ENCODE measurements around the gene CDKL2.
"Not testable (repeated sequence)": the region's sequence is repeated elsewhere in the genome, so short reads cannot be mapped to it uniquely, and the experiment has no call there.

The CDKL2 gene

GRCh38 chr4:75630174-75630936 lies at the start of gene CDKL2:
Gene CDKL2, minus strand, starts transcription at chr4:75630528. Its CDS starts 4,540 bp downstream, at chr4:75625988.
- DNase-seq, result peak; percentile 92

DNA sequence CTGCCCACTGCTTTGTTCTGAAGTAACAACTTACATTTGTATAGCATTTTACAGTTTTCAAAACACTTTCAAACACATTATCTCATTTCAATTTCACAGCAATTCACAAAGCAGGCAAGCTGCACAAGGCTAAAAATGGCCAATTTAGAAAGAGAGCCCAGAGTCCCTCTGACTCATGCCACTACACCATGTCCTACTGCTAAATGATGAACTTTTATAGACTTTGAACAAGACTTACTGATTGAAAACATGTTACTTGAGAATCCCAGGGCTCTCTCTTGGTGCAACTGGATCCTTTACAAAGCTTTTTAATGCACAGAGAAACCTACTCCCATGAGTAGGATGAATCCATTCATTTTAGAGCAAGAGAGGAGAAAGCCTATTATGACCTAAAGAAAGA lies 48.6 kb upstream of the CDKL2 start:
- DNase-seq, result no peak

DNA sequence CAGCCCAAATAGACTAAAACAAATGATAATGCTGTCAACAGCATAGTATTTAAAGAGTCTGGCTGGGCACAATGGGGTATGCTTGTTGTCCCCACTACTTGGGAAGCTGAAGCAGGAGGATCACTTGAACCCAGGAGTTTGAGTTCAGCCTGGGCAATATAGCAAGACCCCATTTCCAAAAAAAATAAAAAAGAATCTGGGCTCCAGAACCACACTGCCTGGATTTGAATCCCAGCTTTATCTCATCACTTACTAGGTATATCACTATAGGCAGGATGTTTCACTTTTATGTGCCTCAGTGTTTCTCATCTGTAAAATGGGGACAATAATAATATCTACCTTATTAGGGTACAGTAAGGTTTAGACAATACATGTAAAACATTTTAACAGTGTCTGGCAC lies 48.1 kb upstream of the CDKL2 start:
- no peak for DNase-seq

- DNase-seq, result no peak
Observed at GRCh38 chr4:75675004-75675531, 44.7 kb upstream of the CDKL2 start.

GRCh38 chr4:75673959-75674328 lies 43.6 kb upstream of the CDKL2 start:
- no peak for DNase-seq

- peak; percentile 99 for DNase-seq
Observed at GRCh38 chr4:75673027-75673958, 43.0 kb upstream of the CDKL2 start, which contains the start of gene G3BP2. Gene G3BP2, minus strand, starts transcription at chr4:75673411. Its CDS starts 11,386 bp downstream, at chr4:75662025.

GRCh38 chr4:75672461-75673026 lies 42.2 kb upstream of the CDKL2 start:
- DNase-seq, result peak; percentile 86

GRCh38 chr4:75671802-75672421 lies 41.6 kb upstream of the CDKL2 start:
- no peak for DNase-seq

DNA sequence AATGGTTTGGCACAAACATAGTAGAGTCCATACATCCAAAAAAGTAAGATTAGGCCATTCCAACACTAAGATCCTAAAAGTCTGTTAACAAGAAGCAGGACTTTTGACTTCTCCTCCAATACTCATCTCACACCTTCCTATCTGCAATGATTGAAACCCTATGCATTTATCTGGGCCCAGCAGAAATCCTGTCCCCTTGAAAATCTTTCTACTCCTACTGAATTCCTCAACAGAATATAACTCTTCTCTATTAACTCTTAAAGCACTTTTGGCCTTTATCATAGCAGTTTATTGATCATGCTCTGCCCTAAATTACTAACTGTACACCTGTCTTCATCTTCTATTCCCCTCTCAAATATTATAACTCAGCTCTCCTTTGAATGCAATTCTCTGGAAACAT lies 38.3 kb upstream of the CDKL2 start:
- DNase-seq, result no peak

GRCh38 chr4:75667636-75668035 lies 37.3 kb upstream of the CDKL2 start:
- not testable (repeated sequence) for DNase-seq

GRCh38 chr4:75666299-75666698 lies 36.0 kb upstream of the CDKL2 start:
- DNase-seq, result no peak

DNA sequence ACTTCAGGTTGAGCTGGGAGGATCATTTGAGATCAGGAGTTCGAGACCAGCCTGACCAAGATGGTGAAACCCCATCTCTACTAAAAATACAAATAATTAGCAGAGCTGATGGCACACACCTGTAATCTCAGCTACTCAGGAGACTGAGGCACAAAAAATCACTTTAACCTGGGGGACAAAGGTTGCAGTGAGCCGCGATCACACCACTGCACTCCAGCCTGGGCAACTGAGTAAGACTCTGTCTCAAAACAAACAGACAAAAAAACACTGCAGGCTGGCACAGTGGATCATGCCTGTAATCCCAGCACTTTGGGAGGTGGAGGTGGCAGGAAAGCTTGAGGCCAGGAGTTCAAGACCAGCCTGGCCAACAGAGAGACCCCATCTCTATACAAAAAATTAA lies 34.3 kb upstream of the CDKL2 start:
- not testable (repeated sequence) for DNase-seq

- DNase-seq, result no peak
Observed at GRCh38 chr4:75662626-75663025, 32.3 kb upstream of the CDKL2 start.

GRCh38 chr4:75660491-75660890 lies 30.2 kb upstream of the CDKL2 start:
- no peak for DNase-seq

DNA sequence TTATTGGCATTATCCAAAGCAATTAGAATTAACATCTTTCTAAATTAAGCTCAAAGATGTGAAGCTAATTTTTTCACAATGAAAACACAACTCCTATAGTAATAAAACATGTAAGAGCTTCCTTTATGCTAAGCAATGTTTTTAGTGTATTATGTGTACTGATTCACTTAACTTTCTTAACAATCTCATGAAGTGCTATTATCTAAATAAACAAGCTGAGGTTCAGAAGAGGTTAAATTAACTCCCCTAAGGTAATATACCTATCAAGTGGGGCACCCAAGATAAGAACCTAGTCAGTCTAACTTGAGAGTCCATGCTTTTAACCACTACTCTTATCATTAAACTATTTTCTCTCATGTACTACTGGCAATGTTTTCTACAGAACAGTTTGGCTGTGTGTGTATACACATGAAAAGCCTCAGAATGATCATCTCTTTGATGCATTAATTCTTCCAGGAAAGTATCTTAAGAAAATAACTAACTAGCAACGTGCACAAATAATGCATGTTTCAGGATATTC lies 29.2 kb upstream of the CDKL2 start:
- DNase-seq, result no peak

- DNase-seq, result no peak
Observed at GRCh38 chr4:75658876-75659275, 28.5 kb upstream of the CDKL2 start.

- peak; percentile 61 for DNase-seq
Observed at GRCh38 chr4:75655562-75655961, 25.2 kb upstream of the CDKL2 start.

DNA sequence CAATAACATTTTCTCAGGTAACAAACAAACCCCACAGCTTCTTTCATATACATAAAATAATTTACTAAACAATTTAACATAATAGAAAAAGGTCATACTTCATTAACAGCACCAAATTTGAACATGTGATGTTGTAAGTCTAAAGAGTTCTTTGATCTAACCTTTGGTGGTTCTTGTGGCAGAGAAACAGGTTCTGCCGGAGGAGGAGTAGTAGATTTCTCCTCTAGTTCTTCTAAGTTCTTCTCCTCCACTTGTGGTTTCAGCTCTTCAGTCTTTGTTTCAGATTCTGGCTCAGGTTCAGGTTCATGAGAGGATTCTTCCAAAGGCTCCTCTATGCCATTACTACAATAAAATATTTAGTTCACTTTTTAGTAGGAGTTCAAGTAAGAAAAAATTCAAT lies 24.6 kb upstream of the CDKL2 start:
- no peak for DNase-seq

GRCh38 chr4:75653845-75654503 lies 23.6 kb upstream of the CDKL2 start:
- DNase-seq, result no peak

- DNase-seq, result no peak
Observed at GRCh38 chr4:75644095-75644494, 13.8 kb upstream of the CDKL2 start.

GRCh38 chr4:75643651-75644050 lies 13.3 kb upstream of the CDKL2 start:
- DNase-seq, result no peak

DNA sequence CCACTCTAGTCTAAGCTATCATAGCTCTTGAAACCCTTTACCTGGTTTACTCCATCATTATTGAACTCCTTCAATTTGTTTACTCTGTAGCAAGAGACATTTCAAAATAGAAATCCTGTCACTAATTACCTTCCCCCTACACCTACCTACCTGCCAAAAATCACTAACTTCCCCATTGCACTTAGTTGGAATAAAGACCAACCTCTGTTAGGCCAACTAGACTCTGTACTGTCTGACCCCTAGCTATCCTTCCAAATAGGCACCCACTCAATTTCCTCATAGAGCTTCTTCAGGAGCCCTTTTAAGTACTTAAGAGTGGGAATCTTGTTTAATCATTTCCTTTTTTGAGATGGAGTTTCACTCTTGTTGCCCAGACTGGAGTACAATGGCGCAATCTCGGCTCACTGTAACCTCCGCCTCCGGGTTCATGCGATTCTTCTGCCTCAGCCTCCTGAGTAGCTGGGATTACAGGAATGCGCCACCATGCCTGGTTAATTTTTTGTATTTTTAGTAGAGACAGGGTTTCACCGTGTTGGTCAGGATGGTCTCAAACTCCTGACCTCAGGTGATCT lies 8.9 kb upstream of the CDKL2 start:
- no peak for DNase-seq

All from activated CD4-positive, alpha-beta T cell treated with anti-CD3 and anti-CD28 coated beads, Interleukin-10, Interleukin-2, amounts not matched to agents 100 ng/mL and 50 ng/mL, durations not matched to agents 16 hours and 8 hours (primary cell).